ENCODE data around the gene SGTB. TPM values are rescaled to one million over a fixed set of nuclear protein-coding genes. Genes with fewer than 3 reads are reported as not detected.

Gene SGTB
- total and polyA plus RNA-seq, 2 of the 8 experiments (the other 6 are each of a cell fraction or from before 2014, with no cell fraction given) = 2.2 to 18.7 TPM

GRCh38 chr5:65707663-65708062 lies 14.2 kb downstream of the SGTB start:
- FAIRE-seq = no peak
- no peak overlapping the region for H3K18ac ChIP-seq (ENCODE audit: extremely low read depth, low read length)
- no peak overlapping the region for H2BK15ac ChIP-seq (ENCODE audit: low read length)
- H2AK5ac ChIP-seq (ENCODE audit: low read depth, low read length) = no peak overlapping the region
- no peak overlapping the region for H3K23ac ChIP-seq (ENCODE audit: insufficient read length)
- H4K91ac ChIP-seq (replicated peaks; ENCODE audit: insufficient read length, low read length) = no peak overlapping the region
- 95% methylated on average over 4 of the region's 4 CpGs; no CpG with 5 or more reads in 1 of the 2 experiments for WGBS, 2 experiments (ENCODE audit: extremely low coverage in 1 of 2, insufficient coverage in 1 of 2, insufficient read length in 1 of 2, insufficient replicate concordance in 2 of 2, low coverage in 1 of 2, low lambda C conversion rate in 2 of 2, missing lambda C conversion rate in 1 of 2)
- no peak overlapping the region for H3K14ac ChIP-seq (ENCODE audit: insufficient read length)
- H2BK12ac ChIP-seq (ENCODE audit: low read depth, low read length) = no peak overlapping the region
- TF ChIP-seq NRF1 (IDR thresholded peaks at IDR 0.05; ENCODE audit: low read depth, low read length) (no peak), TCF12 (IDR thresholded peaks at IDR 0.05; ENCODE audit: low read depth, low read length) (no peak), BRCA1 (IDR thresholded peaks at IDR 0.05; ENCODE audit: low read depth, low read length) (no peak), SRF (IDR thresholded peaks at IDR 0.05; ENCODE audit: low read depth, low read length) (no peak), CBX5 (IDR thresholded peaks at IDR 0.05; ENCODE audit: low read depth, low read length) (no peak), SP4 (IDR thresholded peaks at IDR 0.05; ENCODE audit: low read length) (no peak), USF2 (IDR thresholded peaks at IDR 0.05; ENCODE audit: low read length) (no peak), KDM5A (IDR thresholded peaks at IDR 0.05; ENCODE audit: low read length) (no peak), RAD21 (IDR thresholded peaks at IDR 0.05 in 1 of 2, conservative IDR thresholded peaks at IDR 0.05 in 1 of 2; ENCODE audit: low read depth in 2 of 2, low read length in 2 of 2) (no peak)
- H3K4me2 ChIP-seq (ENCODE audit: insufficient read depth in 1 of 2, low read depth in 2 of 2, low read length in 2 of 2) = no peak overlapping the region
- ChIA-PET POLR2A (ENCODE audit: partially characterized antibody) (interaction anchor here (0.6 kb wide), 1 partner anchor 259 kb away, joined by 4 read pairs; no protein-coding TSS in a partner anchor), CTCF (ENCODE audit: partially characterized antibody) (interaction anchor here (0.9 kb wide), 1 partner anchor 375 kb away, joined by 4 read pairs; no protein-coding TSS in a partner anchor)
- H3K4me3 ChIP-seq (ENCODE audit: extremely low read depth in 1 of 4, insufficient read depth in 2 of 4, low read depth in 3 of 4, low read length in 4 of 4) = no peak overlapping the region
- no peak overlapping the region for H2BK5ac ChIP-seq (ENCODE audit: low read depth, low read length)
- H3K27ac ChIP-seq (ENCODE audit: low read depth, low read length) = no peak overlapping the region
- DNase-seq (ENCODE audit: low read depth in 1 of 2, low spot score in 2 of 2) = no peak
- no peaks in the 10 kb centered on the region for H3K79me1 ChIP-seq (ENCODE audit: low read depth, low read length)
- H3K9ac ChIP-seq (replicated peaks in 1 of 4; ENCODE audit: extremely low read depth in 1 of 4, low read depth in 3 of 4, low read length in 3 of 4) = no peak overlapping the region
- peaks cover 0 to 28% (median 3%) of the 10 kb centered on the region in 4 experiments; a peak in 4 of 8 replicates for H3K36me3 ChIP-seq (ENCODE audit: control insufficient read depth in 2 of 4, insufficient read depth in 4 of 4, low read length in 3 of 4)
- H2BK20ac ChIP-seq (ENCODE audit: low read length) = no peak overlapping the region
- no peak overlapping the region for H3K4ac ChIP-seq (replicated peaks; ENCODE audit: insufficient read length, low read depth, low read length)
- H4K8ac ChIP-seq (ENCODE audit: extremely low read depth, insufficient read depth, low read length) = no peak overlapping the region
- H3K79me2 ChIP-seq (ENCODE audit: control insufficient read depth in 1 of 2, insufficient read depth in 2 of 2, low read length in 2 of 2) = no peaks in the 10 kb centered on the region
- no peaks in the 10 kb centered on the region for H4K20me1 ChIP-seq (replicated peaks in 1 of 2; ENCODE audit: control insufficient read depth in 1 of 2, insufficient read depth in 2 of 2, low read length in 2 of 2)
- no peaks in the 10 kb centered on the region for H3K23me2 ChIP-seq (ENCODE audit: low read depth, low read length)
- no peaks in the 10 kb centered on the region for H3K4me1 ChIP-seq (replicated peaks in 1 of 4; ENCODE audit: control insufficient read depth in 3 of 4, insufficient read depth in 4 of 4, low read length in 3 of 4)
- no peak overlapping the region for H2BK120ac ChIP-seq (replicated peaks; ENCODE audit: low read depth, low read length)
- H3K56ac ChIP-seq (replicated peaks; ENCODE audit: insufficient read length, low read depth, low read length) = no peak overlapping the region
- no peaks in the 10 kb centered on the region for H3K27me3 ChIP-seq (replicated peaks in 1 of 4; ENCODE audit: control insufficient read depth in 3 of 4, extremely low read depth in 1 of 4, insufficient read depth in 3 of 4, low read length in 3 of 4)
- no peak overlapping the region for H2AFZ ChIP-seq (ENCODE audit: low read length)
- H3K9me3 ChIP-seq (ENCODE audit: insufficient read depth in 2 of 2, low read depth in 1 of 2, low read length in 1 of 2) = no peaks in the 10 kb centered on the region
- H4K5ac ChIP-seq (ENCODE audit: insufficient read length, low read depth, low read length) = no peak overlapping the region
